RWPE2 (cell line): Measurements from ENCODE around the gene BICDL1.

Experiments
- ATAC-seq: fragments of 200-7000 bp; cut with Tn5 transposase; 3 replicates; pipeline ENCODE4 v1.9.1; 2021; ENCODE audit warnings: low read depth
- DNase-seq: peaks from one replicate; pipeline ENCODE4 v3.0.0-alpha.2; 2020; ENCODE audit warnings: low spot score
- H3K27ac ChIP-seq: fragments of 450-650 bp; 2 replicates; pipeline ENCODE4 v1.5.1; 2017; ENCODE audit warnings: mild to moderate bottlenecking; ENCODE audit not compliant: poor library complexity, severe bottlenecking
- H3K27me3 ChIP-seq: fragments of 250-450 bp; sonication (Bioruptor Pico); 2 replicates; pipeline ENCODE4 v1.5.1; 2021; ENCODE audit warnings: mild to moderate bottlenecking, moderate library complexity; ENCODE audit not compliant: insufficient read depth, poor library complexity, severe bottlenecking
- H3K36me3 ChIP-seq: fragments of 250-450 bp; sonication (Bioruptor Pico); 2 replicates; pipeline ENCODE4 v1.5.1; 2020; ENCODE audit warnings: low read depth, mild to moderate bottlenecking, moderate library complexity
- H3K4me1 ChIP-seq: fragments of 250-450 bp; sonication (Bioruptor Pico); 2 replicates; pipeline ENCODE4 v1.5.1; 2021; ENCODE audit warnings: mild to moderate bottlenecking, moderate library complexity; ENCODE audit not compliant: insufficient read depth, poor library complexity, severe bottlenecking
- H3K4me3 ChIP-seq: fragments of 250-450 bp; sonication (Bioruptor Pico); 2 replicates; pipeline ENCODE4 v1.5.1; 2021; ENCODE audit warnings: mild to moderate bottlenecking, moderate library complexity; ENCODE audit not compliant: severe bottlenecking
- H3K9me3 ChIP-seq: fragments of 250-450 bp; sonication (Bioruptor Pico); 2 replicates; pipeline ENCODE4 v1.5.1; 2021; ENCODE audit warnings: mild to moderate bottlenecking, moderate library complexity; ENCODE audit not compliant: severe bottlenecking
- CTCF ChIP-seq: fragments of 450-650 bp; IDR thresholded peaks from one replicate; pipeline ENCODE4 v1.5.1; 2017; ENCODE audit warnings: mild to moderate bottlenecking, moderate library complexity; ENCODE audit not compliant: poor library complexity, severe bottlenecking

The BICDL1 gene

GRCh38 chr12:120142231-120142877, 153.3 kb downstream of the BICDL1 start:
- ATAC-seq (no peak; the same call in 2 of the 3 replicates), DNase-seq (no peak)
- peaks cover 98% of the 10 kb centered on the region for H3K36me3 ChIP-seq
- no peak overlapping the region for H3K27ac ChIP-seq
- H3K9me3 ChIP-seq, result no peaks in the 10 kb centered on the region
- no peaks in the 10 kb centered on the region for H3K27me3 ChIP-seq
- no peaks in the 10 kb centered on the region for H3K4me1 ChIP-seq
- no peak overlapping the region for H3K4me3 ChIP-seq
- TF ChIP-seq CTCF, result no peak
